HAP-1 (cell line): ENCODE data around the gene MYLK.

Experiments used
- DNase-seq, 2 experiments: peaks; one replicate each; pipeline ENCODE4 v3.0.0-alpha.2; 2016 to 2020; ENCODE audit warnings: low spot score in 2 of 2
- H3K27me3 ChIP-seq: fragments of 250-450 bp; sonication (Bioruptor Pico); 2 replicates; pipeline ENCODE4 v1.5.1; 2020; ENCODE audit warnings: low read depth, mild to moderate bottlenecking, moderate library complexity
- H3K36me3 ChIP-seq: fragments of 250-450 bp; sonication (Bioruptor Pico); replicated peaks from 2 replicates; pipeline ENCODE4 v1.5.1; 2020; ENCODE audit warnings: mild to moderate bottlenecking
- H3K4me1 ChIP-seq: fragments of 250-450 bp; sonication (Bioruptor Pico); 2 replicates; pipeline ENCODE4 v1.5.1; 2020; ENCODE audit warnings: mild to moderate bottlenecking
- H3K4me3 ChIP-seq: fragments of 250-450 bp; sonication (Bioruptor Pico); 2 replicates; pipeline ENCODE4 v1.5.1; 2020; ENCODE audit warnings: mild to moderate bottlenecking, moderate library complexity
- H3K9me3 ChIP-seq: fragments of 250-450 bp; sonication (Bioruptor Pico); 2 replicates; pipeline ENCODE4 v1.5.1; 2020; ENCODE audit warnings: mild to moderate bottlenecking, moderate library complexity
- in situ Hi-C: fragments of 300-500 bp; cut with MboI; formaldehyde crosslinking; loops from 3 replicates; pipeline ENCODE4 v1.14.3; 2020; ENCODE audit warnings: low sequenced_read_pairs, inconsistent platforms, mixed read lengths

MYLK gene, protein sequence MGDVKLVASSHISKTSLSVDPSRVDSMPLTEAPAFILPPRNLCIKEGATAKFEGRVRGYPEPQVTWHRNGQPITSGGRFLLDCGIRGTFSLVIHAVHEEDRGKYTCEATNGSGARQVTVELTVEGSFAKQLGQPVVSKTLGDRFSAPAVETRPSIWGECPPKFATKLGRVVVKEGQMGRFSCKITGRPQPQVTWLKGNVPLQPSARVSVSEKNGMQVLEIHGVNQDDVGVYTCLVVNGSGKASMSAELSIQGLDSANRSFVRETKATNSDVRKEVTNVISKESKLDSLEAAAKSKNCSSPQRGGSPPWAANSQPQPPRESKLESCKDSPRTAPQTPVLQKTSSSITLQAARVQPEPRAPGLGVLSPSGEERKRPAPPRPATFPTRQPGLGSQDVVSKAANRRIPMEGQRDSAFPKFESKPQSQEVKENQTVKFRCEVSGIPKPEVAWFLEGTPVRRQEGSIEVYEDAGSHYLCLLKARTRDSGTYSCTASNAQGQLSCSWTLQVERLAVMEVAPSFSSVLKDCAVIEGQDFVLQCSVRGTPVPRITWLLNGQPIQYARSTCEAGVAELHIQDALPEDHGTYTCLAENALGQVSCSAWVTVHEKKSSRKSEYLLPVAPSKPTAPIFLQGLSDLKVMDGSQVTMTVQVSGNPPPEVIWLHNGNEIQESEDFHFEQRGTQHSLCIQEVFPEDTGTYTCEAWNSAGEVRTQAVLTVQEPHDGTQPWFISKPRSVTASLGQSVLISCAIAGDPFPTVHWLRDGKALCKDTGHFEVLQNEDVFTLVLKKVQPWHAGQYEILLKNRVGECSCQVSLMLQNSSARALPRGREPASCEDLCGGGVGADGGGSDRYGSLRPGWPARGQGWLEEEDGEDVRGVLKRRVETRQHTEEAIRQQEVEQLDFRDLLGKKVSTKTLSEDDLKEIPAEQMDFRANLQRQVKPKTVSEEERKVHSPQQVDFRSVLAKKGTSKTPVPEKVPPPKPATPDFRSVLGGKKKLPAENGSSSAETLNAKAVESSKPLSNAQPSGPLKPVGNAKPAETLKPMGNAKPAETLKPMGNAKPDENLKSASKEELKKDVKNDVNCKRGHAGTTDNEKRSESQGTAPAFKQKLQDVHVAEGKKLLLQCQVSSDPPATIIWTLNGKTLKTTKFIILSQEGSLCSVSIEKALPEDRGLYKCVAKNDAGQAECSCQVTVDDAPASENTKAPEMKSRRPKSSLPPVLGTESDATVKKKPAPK (N-terminal part only)

DNA sequence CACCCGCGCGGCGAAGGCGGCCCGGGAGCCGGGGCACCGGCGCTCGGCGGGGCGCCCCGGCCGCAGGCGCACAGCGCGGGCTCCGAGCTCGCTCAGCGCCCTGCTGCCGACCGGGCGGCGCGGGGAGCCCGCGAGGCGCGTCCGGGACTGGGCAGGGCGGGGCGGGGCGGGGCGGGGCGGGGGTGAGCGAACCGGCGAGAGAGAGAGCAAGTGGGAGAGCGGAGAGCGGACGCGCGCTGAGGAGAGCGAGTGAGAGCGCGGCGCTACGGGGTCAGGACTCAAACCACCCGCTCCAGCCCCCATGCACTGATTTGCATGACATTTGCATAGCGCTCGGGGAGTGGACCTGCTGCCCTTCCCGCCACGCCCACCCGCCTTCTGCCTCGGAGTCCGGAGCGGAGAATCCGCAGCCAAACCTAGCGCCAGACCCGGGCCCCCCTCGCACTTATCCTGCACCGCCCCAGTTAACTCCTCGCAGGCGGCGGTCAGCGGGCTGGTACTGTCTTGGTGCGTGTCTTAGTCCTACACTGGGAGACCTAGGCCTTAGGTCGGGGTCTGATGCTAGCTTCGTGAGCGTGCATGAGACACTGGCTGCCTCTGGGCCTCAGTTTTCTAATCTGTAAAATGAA is at the start of gene MYLK:
Gene MYLK (minus strand): TSS at position 130 of the 629 bp plus-strand sequence. CDS start 90,491 bp downstream, outside the sequence.
- H3K9me3 ChIP-seq, result no peaks in the 10 kb centered on the region; the same call in 1 of the 2 replicates
- peak; percentile 96 to 97 for DNase-seq
- H3K4me1 ChIP-seq, result no peaks in the 10 kb centered on the region
- no peaks in the 10 kb centered on the region for H3K36me3 ChIP-seq
- in situ Hi-C loops, result no loop called here
- H3K4me3 ChIP-seq, result peak within 1 kb of the TSS; percentile 53
- no peaks in the 10 kb centered on the region for H3K27me3 ChIP-seq

DNA sequence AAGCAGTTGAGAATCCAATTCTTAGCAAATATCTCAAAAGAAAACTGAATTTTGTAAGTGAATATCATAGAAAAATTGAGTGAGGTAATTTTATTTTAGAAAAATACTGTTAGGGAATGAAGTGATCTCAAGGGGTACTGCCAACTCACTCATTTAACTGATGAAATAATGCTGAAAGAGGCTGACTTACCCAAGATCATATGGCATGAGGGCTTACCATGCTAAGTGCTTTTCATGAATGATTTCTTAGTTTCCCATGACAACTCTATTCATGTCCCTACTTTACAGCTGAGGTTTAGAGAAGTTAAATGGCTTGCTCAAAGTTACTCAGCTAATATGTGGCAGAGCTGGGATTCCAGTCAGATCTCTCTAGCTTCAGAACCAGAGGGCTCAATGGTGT is 46.3 kb upstream of the MYLK start:
- Histone ChIP-seq H3K4me1 (no peaks in the 10 kb centered on the region), H3K4me3 (no peak overlapping the region), H3K27me3 (no peaks in the 10 kb centered on the region), H3K36me3 (peaks cover 37% of the 10 kb centered on the region), H3K9me3 (no peaks in the 10 kb centered on the region)
- no peak for DNase-seq
- in situ Hi-C loops, result no loop called here

DNA sequence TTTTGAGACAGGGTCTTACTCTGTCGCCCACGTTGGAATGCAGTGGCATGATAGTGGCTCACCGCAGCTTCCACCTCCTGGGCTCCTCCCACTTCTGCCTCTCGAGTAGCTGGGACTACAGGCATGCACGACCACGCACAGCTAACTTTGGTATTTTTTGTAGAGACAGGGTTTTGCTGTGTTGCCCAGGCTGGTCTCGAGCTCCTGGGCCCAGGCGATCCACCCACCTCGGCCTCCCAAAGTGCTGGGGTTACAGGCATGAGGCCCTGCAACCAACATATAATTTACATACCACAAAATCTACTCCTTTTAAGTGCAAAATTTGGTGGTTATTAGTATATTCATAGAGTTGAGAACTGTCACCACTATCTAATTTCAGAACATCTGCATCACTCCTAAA is 45.2 kb upstream of the MYLK start:
- Histone ChIP-seq H3K4me1 (no peaks in the 10 kb centered on the region), H3K27me3 (no peaks in the 10 kb centered on the region), H3K36me3 (peaks cover 37% of the 10 kb centered on the region), H3K9me3 (no peaks in the 10 kb centered on the region), H3K4me3 (no peak overlapping the region)
- DNase-seq, result no peak
- in situ Hi-C loops, result no loop called here

DNA sequence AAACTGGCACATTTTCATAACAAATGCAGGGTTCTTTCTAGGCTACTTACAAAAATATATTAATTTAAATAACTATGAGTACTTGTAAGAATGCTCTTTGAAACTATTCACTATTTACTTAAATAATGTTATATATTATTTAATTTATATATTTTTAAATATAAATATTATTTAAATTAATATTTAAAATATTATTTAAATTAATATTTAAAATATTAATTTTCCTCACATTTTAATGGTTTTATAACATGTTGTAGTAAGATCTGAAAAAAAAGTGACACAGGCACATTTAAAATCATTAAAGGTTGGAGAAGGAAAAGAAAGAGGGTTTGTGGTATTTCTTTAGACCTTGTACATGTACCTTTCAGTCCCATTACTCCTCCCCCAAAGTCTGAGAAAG is 42.3 kb upstream of the MYLK start:
- peaks cover 34% of the 10 kb centered on the region for H3K36me3 ChIP-seq
- no peak overlapping the region for H3K4me3 ChIP-seq
- DNase-seq, result no peak
- in situ Hi-C loops, result no loop called here
- H3K4me1 ChIP-seq, result no peaks in the 10 kb centered on the region
- H3K27me3 ChIP-seq, result no peaks in the 10 kb centered on the region
- H3K9me3 ChIP-seq, result no peaks in the 10 kb centered on the region

DNA sequence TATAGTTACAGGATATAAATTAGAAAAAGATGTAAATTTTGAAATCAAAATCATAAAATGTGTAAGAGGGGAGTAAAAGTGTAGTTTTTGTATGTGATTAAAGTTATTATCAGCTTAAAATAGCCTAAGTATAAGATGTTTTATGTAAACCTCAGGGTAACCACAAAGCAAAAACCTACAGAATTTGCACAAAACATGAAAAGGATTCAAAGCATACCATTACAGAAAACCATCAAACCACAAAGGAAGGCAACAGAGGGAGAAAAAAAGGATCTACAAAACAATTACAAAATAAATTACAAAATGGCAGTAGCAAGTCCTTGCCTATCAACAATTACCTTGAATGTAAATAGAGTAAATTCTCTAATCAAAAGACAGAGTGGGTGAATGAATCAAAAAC is 36.7 kb upstream of the MYLK start:
- no peak overlapping the region for H3K4me3 ChIP-seq
- peaks cover 16% of the 10 kb centered on the region for H3K36me3 ChIP-seq
- H3K9me3 ChIP-seq, result no peaks in the 10 kb centered on the region
- H3K27me3 ChIP-seq, result no peaks in the 10 kb centered on the region
- H3K4me1 ChIP-seq, result no peaks in the 10 kb centered on the region
- no peak for DNase-seq
- in situ Hi-C loops, result no loop called here

DNA sequence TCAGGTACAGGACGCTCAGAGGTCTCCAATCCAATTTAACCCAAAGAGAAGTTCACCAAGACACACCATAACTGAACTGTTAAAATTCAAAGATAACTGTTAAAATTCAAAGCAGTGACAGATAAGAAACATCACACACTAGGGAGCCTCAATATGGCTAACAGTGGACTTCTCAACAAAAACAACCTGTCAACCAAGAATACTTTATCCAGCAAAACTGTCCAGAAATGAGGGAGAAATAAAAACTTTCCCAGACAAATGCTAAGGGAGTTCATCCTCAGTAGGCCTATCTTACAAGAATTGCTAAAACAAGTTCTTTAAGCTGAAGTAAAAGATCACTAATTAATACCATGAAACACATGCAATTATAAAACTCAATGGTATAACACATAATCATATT is 36.3 kb upstream of the MYLK start:
- H3K27me3 ChIP-seq, result no peaks in the 10 kb centered on the region
- in situ Hi-C loops, result no loop called here
- H3K9me3 ChIP-seq, result no peaks in the 10 kb centered on the region
- H3K4me3 ChIP-seq, result no peak overlapping the region
- H3K36me3 ChIP-seq, result peaks cover 14% of the 10 kb centered on the region
- no peaks in the 10 kb centered on the region for H3K4me1 ChIP-seq
- DNase-seq, result no peak

DNA sequence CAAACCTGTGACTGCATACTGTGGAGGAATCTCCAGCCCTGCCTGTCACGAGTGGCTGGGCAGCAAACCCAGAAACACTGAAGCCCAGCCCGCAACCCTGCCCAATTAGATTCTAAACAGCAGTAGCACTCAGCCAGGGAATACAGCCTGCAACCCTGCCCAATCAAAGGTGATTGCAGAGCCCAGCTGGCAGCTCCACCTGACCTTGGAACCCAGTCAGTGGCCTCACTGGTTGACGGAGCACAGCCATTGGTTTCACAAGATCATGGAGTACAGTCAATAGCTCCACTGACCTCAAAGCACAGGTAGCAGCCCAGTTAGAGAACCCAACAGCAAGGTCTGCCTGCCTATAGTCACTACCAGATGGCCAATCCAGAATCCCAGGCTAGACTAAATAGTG is 35.2 kb upstream of the MYLK start:
- Histone ChIP-seq H3K36me3 (peaks cover 20% of the 10 kb centered on the region), H3K4me1 (no peaks in the 10 kb centered on the region), H3K4me3 (no peak overlapping the region), H3K27me3 (no peaks in the 10 kb centered on the region), H3K9me3 (no peaks in the 10 kb centered on the region)
- no peak for DNase-seq
- in situ Hi-C loops, result no loop called here

DNA sequence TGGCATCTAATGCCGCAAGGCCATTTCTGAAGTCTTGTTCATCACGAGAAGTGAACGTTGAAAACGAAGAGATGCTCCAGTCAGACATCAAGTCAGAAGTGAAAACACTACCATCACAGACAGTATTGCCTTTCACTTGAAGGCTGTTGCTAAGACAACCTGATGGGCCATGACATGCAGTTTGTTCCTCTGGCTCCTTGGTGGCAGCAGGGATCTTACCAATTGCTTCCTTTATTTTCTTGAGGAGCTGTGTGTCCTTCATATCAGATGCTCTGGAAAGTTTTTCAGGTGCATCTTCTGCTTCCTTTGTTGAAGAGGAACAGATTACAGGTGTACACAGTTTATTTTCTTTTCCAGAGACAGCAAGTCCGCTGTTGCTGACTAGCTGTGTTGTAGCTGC is 30.7 kb upstream of the MYLK start:
- Histone ChIP-seq H3K9me3 (no peaks in the 10 kb centered on the region), H3K27me3 (no peaks in the 10 kb centered on the region), H3K4me1 (peaks cover 5% of the 10 kb centered on the region), H3K36me3 (peaks cover 8% of the 10 kb centered on the region), H3K4me3 (no peak overlapping the region)
- in situ Hi-C loops, result no loop called here
- DNase-seq, result no peak

DNA sequence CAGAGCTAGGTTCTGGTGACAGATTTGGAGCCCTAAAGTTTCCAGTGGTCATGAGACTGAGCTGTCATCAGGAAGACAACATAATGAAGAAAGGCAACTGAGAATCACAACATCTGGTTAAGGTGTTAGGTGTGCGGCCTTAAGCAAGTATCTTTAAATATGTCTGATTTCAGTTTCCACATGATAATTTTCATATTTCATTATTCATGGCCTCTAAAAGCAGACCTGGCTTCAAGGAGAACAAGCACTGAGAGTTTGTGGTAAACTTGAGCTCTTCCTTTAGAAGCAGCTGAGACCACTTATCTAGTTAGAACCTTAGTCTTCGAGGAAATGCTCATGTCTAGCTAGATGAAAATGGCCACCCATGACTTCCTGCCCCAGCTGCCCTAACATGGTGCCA is 25.7 kb upstream of the MYLK start:
- peaks cover 3% of the 10 kb centered on the region; the same call in 1 of the 2 replicates for H3K36me3 ChIP-seq
- in situ Hi-C loops, result no loop called here

DNA sequence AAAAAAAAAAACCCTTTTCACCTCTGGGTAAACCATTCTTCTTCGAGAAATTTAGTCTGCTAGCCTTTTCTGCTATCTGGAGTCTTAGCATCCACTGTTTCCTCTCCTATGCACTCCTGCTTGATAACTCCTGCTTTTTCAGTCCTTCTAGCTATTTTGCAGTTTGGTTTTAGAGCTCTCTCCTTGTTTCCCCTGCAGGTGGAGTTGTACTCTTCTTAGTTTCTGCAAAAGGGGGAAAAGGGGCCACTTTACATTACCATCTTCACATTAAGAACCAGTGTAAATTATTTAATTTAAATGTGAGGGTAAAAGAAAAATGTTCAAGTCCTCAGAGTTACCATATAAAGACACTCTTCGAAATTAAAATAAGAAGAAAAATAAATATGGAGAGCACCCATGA is 23.6 kb upstream of the MYLK start:
- in situ Hi-C loops, result no loop called here
- no peaks in the 10 kb centered on the region for H3K4me1 ChIP-seq
- H3K9me3 ChIP-seq, result no peaks in the 10 kb centered on the region
- DNase-seq, result no peak
- no peak overlapping the region for H3K4me3 ChIP-seq
- H3K27me3 ChIP-seq, result no peaks in the 10 kb centered on the region
- H3K36me3 ChIP-seq, result no peaks in the 10 kb centered on the region

More for the DNA sequence above, 25.7 kb upstream of the MYLK start:
- no peak overlapping the region for H3K4me3 ChIP-seq
- peaks cover 5% of the 10 kb centered on the region for H3K4me1 ChIP-seq
- DNase-seq, result no peak
- H3K9me3 ChIP-seq, result no peaks in the 10 kb centered on the region
- H3K27me3 ChIP-seq, result no peaks in the 10 kb centered on the region

DNA sequence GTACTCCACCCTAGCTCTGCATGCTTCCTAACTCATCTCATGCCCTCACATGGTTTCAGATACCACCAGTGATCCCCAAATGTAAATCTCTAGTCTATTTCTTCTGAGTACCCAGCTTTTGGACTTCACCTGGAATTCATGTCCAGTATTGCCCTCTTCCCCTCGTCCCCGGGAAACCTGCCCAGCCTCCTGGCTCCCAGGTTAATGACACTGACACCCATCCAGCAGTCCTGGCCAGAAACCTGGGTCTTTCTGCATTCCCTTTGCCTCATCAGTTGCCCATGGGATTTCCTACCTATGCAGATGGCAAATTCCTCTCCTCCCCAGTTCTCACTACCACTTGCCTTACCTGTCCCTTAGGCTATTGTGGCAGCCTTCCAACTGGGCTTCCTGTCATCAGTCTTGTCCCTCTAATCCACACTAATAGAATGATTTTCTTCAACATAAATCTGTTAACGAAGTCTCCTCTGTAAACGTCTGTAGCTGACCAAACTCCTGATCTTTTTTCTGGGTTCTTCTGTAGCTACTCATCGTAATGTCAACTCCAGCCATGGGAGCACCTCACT is 15.3 kb upstream of the MYLK start:
- H3K36me3 ChIP-seq, result no peaks in the 10 kb centered on the region
- DNase-seq, result no peak
- no peak overlapping the region for H3K4me3 ChIP-seq
- no peaks in the 10 kb centered on the region for H3K27me3 ChIP-seq
- H3K4me1 ChIP-seq, result no peaks in the 10 kb centered on the region
- in situ Hi-C loops, result no loop called here
- H3K9me3 ChIP-seq, result no peaks in the 10 kb centered on the region

DNA sequence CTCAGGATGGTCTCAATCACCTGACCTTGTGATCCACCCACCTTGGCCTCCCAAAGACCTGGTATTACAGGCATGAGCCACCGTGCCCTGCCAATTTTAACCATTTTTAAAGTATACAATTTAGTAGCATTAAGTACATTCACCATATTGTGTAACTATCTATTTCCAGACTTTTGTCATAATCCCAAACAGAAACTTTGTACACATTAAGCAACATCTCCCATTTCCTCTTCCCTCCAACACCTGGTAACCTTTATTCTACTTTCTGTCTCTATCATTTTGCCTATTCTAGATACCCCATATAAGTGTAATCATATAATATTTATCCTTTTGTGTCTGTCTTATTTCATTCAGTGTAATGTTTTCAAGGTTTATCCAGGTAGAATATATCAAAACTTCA is 8.9 kb upstream of the MYLK start:
- no peaks in the 10 kb centered on the region for H3K36me3 ChIP-seq
- peaks cover 8% of the 10 kb centered on the region for H3K9me3 ChIP-seq
- H3K4me3 ChIP-seq, result no peak overlapping the region
- DNase-seq, result no peak
- in situ Hi-C loops, result no loop called here
- H3K27me3 ChIP-seq, result no peaks in the 10 kb centered on the region
- no peaks in the 10 kb centered on the region for H3K4me1 ChIP-seq

DNA sequence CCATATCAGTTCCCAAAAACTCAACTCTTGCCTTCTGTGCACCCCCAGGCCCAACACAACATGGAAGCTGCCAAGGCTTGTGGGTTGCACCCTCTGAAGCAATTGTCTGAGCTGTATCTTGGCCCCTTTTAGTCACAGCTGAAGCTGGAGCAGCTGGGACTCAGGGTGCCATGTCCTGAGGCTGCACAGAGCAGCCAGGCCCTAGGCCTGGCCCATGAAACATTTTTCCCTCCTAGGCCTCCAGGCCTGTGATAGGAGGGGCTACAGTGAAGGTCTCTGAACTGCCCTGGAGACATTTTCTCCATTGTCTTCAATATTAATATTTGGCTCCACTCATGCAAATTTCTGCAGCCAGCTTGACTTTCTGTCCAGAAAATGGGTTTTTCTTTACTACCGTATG is 8.1 kb upstream of the MYLK start:
- H3K4me3 ChIP-seq, result no peak overlapping the region
- H3K27me3 ChIP-seq, result no peaks in the 10 kb centered on the region
- peaks cover 8% of the 10 kb centered on the region for H3K9me3 ChIP-seq
- in situ Hi-C loops, result no loop called here
- no peak for DNase-seq
- H3K36me3 ChIP-seq, result no peaks in the 10 kb centered on the region
- H3K4me1 ChIP-seq, result no peaks in the 10 kb centered on the region
